AG04449 (cell line): ENCODE measurements around the gene CCDC69.

Source experiments
- CTCF ChIA-PET: fragments of 350-600 bp; formaldehyde crosslinking; extraction: SDS; loops from one replicate; lab custom pipeline; 2021; ENCODE audit warnings: antibody characterized with exemption; lab: Yijun Ruan, JAX
- POLR2A ChIA-PET: fragments of 400-600, 350-600 bp; formaldehyde crosslinking; extraction: SDS; loops from one replicate; lab custom pipeline; 2020; ENCODE audit warnings: antibody characterized with exemption, inconsistent platforms; lab: Yijun Ruan, JAX
- DNase-seq: peaks from one replicate; pipeline ENCODE4 v3.0.0-alpha.2; 2010; ENCODE audit warnings: low read depth, low spot score
- H3K4me3 ChIP-seq: 2 replicates; pipeline ENCODE4 v1.5.1; 2011; ENCODE audit warnings: low read depth, mild to moderate bottlenecking, control low read depth, low read length
- CTCF ChIP-seq: IDR thresholded peaks from one replicate; pipeline ENCODE4 v1.5.1; 2011; ENCODE audit warnings: mild to moderate bottlenecking, moderate library complexity, low read length, control low read depth, inconsistent platforms; ENCODE audit not compliant: insufficient read depth; ENCODE audit errors: missing control alignments

Gene CCDC69

GRCh38 chr5:151146061-151146460 lies 77.8 kb downstream of the CCDC69 start:
- no peak for TF ChIP-seq CTCF
- DNase-seq = no peak
- ChIA-PET CTCF (interaction anchor here (1.2 to 16.9 kb wide), 3 partner anchors 19 to 30 kb away, joined by 4 to 208 read pairs (median 61); no protein-coding TSS in a partner anchor), POLR2A (interaction anchor here (0.7 kb wide), 1 partner anchor 9 kb away, joined by 5 read pairs; no protein-coding TSS in a partner anchor)
- H3K4me3 ChIP-seq = no peak overlapping the region

- H3K4me3 ChIP-seq = no peak overlapping the region
- POLR2A ChIA-PET = no interaction called here
- CTCF ChIA-PET = interaction anchor here (1.1 to 16.9 kb wide), 4 partner anchors 10 to 29 kb away, joined by 3 to 208 read pairs (median 46); no protein-coding TSS in a partner anchor
- TF ChIP-seq CTCF = no peak
- DNase-seq = no peak
Measured at GRCh38 chr5:151144922-151145321, 79.0 kb downstream of the CCDC69 start.

GRCh38 chr5:151144275-151144674 lies 79.6 kb downstream of the CCDC69 start:
- CTCF ChIA-PET = interaction anchor here (1.1 to 16.9 kb wide), 5 partner anchors 9 to 93 kb away, joined by 3 to 208 read pairs (median 30); no protein-coding TSS in a partner anchor
- POLR2A ChIA-PET = no interaction called here
- H3K4me3 ChIP-seq = no peak overlapping the region
- no peak for DNase-seq
- no peak for TF ChIP-seq CTCF

- no peak for DNase-seq
- no peak for TF ChIP-seq CTCF
- CTCF ChIA-PET = interaction anchor here (1.0 to 16.9 kb wide), 5 partner anchors 8 to 92 kb away, joined by 3 to 208 read pairs (median 30); no protein-coding TSS in a partner anchor
- no peak overlapping the region for H3K4me3 ChIP-seq
- POLR2A ChIA-PET = no interaction called here
Measured at GRCh38 chr5:151143645-151144044, 80.2 kb downstream of the CCDC69 start.

GRCh38 chr5:151142933-151143332 lies 81.0 kb downstream of the CCDC69 start:
- no peak for DNase-seq
- ChIA-PET POLR2A (no interaction called here), CTCF (interaction anchor here (1.0 to 16.9 kb wide), 5 partner anchors 8 to 92 kb away, joined by 3 to 208 read pairs (median 30); no protein-coding TSS in a partner anchor)
- TF ChIP-seq CTCF = no peak
- H3K4me3 ChIP-seq = no peak overlapping the region

- ChIA-PET POLR2A (no interaction called here), CTCF (interaction anchor here (0.5 to 16.9 kb wide), 10 partner anchors 9 to 510 kb away, joined by 3 to 208 read pairs (median 4); no protein-coding TSS in a partner anchor)
- TF ChIP-seq CTCF = no peak
- H3K4me3 ChIP-seq = no peak overlapping the region
- DNase-seq = no peak
Measured at GRCh38 chr5:151141535-151141934, 82.4 kb downstream of the CCDC69 start.
